HG03025 (cell line): ENCODE measurements around the gene MPLKIP.
"Not testable (repeated sequence)": the region's sequence is repeated elsewhere in the genome, so short reads cannot be mapped to it uniquely, and the experiment has no call there.

Experiments used
- ATAC-seq: cut with Tn5 transposase; IDR thresholded peaks from one replicate; pipeline ENCODE4 v1.9.1; 2021; ENCODE audit warnings: mild to moderate bottlenecking, moderate library complexity; ENCODE audit not compliant: unreplicated experiment, low FRiP score

Gene MPLKIP

DNA sequence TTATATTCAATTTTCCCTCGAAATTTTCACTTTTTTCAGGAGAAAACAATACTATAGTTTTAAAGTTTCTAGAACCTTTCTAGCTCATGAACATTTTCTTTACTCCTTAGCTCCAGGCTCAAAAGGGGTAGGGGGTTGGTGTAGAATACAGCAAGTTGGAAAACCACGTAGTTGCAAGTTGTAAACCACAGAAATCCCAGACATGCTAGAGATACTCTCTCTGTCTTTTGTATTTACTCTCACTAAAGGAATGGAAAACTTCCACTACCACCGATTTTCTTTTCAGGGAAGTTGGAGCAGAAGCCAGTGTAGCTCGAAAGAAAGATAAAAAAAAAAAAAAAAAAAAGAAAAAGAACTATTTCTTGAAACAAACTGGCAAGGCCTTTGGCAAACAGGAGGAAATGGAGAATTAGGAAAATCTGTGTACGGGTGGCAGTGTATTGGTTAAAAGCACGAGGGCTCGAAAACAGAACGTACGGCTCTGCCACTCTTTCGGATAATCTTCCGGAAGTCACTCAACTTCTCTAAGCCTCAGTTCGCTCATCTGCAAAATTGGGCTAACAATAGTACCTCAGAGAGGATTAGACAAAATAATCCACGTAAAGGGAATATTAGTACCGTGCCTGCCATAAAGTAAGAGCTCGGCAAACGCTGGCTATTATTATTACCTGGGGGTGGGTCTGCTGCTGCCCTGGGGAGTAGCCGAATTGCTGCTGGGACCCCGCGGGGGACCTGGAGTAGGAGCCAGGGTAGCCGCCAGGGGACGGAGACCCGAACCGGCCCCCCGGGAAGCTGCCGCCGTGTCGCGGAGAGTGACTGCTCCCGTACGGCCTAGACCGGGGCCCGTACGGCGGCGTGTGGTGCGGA, 628 bp downstream of the MPLKIP start:
- ATAC-seq: peak; percentile 55

DNA sequence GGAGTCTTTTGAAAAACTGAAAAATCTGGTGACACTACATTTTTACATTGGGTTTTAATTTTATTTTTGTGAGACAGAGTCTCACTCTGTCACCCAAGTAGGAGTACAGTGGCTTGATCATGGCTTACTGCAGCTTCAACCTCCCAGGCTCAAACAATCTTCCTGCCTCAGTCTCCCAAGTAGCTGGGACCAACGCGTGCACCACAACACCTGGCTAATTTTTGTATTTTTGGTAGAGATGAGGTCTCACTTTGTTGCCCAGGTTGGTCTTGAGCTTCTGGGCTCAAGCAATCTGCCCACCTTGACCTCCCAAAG, 11.5 kb downstream of the MPLKIP start:
- ATAC-seq: no peak

- ATAC-seq: not testable (repeated sequence)
Measured at GRCh38 chr7:40122100-40122939, 12.1 kb downstream of the MPLKIP start.

DNA sequence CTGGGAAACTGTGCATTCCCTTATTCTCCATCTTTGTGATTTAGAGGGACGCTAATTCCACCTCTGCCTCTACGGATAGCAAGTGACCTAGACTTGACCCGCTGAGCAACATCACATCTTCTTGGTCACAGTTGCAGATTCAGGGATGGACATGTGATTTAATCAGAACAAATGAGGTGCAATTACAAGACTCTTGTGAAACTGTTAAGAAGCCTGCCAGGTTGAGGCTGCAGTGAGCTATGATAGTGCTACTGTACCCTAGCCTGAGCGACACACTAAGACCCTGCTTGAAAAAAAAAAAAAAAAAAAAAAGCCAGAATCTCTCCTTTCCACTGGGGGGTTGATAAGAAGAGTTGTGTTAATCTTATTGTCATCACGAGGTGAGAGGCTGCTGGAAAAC, 14.4 kb downstream of the MPLKIP start:
- ATAC-seq: no peak

- ATAC-seq: not testable (repeated sequence)
Measured at GRCh38 chr7:40118201-40118600, 16.2 kb downstream of the MPLKIP start.

- ATAC-seq: not testable (repeated sequence)
Measured at GRCh38 chr7:40117199-40117598, 17.2 kb downstream of the MPLKIP start.

DNA sequence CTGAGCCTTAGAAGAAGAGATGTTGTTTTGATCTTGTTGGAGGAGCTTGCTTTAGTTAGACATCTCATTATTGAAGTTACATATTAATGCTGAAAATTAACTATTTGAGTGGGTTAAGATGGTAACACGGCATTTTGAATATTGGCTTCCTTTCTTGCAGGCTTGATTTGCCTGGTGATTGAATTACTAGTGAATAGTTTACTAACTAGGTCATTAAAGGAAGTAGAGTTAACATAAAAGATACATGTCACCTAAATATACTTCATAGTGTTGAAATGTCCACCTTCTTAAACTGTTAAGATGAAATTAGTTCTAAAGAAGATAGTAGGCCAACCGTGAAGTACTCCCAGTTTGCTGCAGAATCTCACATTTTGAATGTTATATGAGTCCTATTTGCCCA, 18.5 kb downstream of the MPLKIP start:
- ATAC-seq: no peak

- ATAC-seq: no peak
Measured at GRCh38 chr7:40105879-40106473, 28.4 kb downstream of the MPLKIP start.

DNA sequence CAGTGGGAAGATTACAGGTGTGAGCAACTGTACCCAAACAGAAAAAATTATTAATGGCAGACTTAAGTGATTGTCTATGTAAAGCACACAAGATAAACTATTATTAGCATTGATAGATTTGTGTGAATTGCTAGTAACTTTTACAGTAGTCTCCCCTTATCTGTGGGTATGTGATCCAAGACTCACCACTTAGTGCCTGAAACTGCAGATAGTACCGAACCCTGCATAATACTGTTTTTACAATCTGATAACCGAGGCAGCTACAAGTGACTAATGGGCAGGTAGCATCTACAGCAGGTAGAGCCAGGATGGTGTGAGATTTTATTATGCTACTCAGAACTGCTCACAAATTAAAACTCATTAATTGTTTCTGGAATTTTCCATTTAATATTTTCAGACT, 31.5 kb downstream of the MPLKIP start:
- no peak for ATAC-seq

DNA sequence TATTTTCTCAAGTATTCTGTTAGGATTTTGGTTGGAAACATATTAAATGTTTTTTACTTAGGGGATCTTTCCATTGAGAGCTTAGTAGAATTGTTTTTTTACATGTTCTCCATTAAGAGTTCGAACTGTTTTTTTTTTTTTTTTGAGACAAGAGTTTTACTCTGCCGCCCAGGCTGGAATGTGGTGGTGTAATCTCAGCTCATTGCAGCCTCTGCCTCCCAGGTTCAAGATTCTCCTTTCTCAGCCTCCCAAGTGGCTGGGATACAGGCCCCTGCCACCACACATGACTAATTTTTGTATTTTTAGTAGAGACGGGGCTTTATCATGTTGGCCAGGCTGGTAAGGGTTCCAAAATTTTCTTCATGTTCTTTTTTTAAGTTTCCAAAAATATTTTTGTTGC, 33.2 kb downstream of the MPLKIP start:
- no peak for ATAC-seq

GRCh38 chr7:40099837-40100236, 34.6 kb downstream of the MPLKIP start:
- ATAC-seq: no peak

GRCh38 chr7:40098810-40099209, 35.6 kb downstream of the MPLKIP start:
- ATAC-seq: no peak

- no peak for ATAC-seq
Measured at GRCh38 chr7:40097728-40098127, 36.7 kb downstream of the MPLKIP start.

- ATAC-seq: no peak
Measured at GRCh38 chr7:40095695-40096327, 38.6 kb downstream of the MPLKIP start.

DNA sequence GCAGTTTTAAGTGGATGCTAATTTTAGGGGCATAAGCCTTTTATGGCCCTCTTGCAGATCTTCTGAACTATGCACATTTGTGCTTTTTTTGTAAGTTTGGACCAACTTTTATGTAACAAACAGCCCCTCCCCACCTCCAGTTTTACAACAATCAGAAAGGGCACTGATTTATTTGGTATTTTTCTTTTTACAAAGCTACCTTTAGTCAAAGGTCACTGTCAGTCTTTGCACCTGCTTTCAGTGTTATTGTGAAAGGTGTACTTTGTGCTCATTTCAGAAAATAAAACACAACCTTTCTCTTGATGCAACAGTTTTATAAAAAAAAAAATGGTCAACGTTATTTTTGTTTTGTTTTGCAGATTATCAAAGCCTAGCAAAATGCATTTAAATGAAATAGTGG, 39.2 kb downstream of the MPLKIP start:
- ATAC-seq: no peak

- ATAC-seq: no peak
Measured at GRCh38 chr7:40093631-40094350, 40.6 kb downstream of the MPLKIP start.

GRCh38 chr7:40092182-40092581, 42.2 kb downstream of the MPLKIP start:
- ATAC-seq: no peak

DNA sequence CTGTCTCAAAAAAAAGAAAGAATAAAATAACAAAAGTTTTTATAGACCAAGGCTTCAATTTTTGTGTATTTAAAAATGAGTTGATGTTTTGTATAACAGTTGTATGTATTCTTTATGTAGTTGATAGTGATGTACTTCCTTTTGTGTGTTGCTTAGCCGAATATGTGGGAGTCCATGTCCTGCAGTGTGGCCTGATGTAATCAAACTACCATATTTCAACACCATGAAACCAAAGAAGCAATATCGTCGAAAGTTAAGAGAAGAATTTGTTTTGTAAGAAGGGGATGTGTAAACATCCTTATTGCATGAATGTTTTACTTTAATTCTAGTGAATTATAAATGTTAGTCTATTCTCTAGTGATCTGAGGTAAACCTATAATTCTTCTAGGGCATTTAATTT, 56.6 kb downstream of the MPLKIP start:
- no peak for ATAC-seq
